NCI-H524 (cell line): ENCODE data around the gene CPNE8.

Experiments used
- DNase-seq, 2 experiments: peaks; one replicate each; lab custom pipeline; 2025; lab: John Stamatoyannopoulos, UW

Gene CPNE8

DNA sequence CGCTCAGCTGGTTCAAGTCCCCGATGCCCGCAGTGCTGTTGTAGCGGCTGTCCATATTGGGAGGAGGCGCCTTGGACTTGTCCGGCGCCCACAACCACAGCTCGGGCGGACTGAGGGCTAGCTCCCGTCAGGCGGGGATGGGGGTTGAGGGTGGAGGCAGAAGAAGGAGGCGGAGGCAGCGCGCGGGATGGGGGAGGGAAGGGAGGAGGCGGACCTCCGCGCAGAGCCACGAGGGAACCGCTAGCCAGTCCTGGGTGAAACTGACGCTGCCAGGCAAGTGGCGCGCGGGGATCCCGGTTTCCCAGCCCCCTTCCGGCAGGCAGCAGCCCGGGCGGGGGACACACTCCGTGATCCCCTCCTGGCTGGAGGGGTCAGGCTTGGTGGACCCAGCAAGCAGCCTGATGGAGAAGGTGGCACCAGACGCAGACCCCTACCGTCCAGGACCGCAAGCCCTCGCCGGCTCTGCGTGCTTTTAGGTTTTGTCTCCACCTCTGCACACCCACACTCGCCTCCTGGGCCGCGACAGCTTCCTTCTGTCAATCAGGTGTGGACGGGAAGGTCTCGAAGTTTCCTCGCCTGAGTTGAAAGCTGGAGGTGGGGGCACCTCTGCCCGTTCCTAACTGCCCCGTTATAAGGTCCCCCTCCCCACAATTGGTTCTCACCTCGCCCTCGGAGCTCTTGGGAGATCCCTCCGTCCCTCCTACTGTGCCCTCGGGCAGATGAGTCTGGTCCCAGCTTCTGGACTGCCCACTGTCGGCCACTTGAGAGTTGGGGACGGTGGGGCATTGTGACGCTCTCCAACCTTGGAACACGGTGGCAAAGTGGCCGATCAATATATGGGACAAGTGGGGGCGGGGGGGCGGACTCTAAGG is at the start of gene CPNE8:
Gene CPNE8, minus strand, starts transcription at position 112 of the 872 bp plus-strand sequence. Its CDS starts 57 bp downstream, at position 55.
- peak; percentile 36 to 47 for DNase-seq

DNA sequence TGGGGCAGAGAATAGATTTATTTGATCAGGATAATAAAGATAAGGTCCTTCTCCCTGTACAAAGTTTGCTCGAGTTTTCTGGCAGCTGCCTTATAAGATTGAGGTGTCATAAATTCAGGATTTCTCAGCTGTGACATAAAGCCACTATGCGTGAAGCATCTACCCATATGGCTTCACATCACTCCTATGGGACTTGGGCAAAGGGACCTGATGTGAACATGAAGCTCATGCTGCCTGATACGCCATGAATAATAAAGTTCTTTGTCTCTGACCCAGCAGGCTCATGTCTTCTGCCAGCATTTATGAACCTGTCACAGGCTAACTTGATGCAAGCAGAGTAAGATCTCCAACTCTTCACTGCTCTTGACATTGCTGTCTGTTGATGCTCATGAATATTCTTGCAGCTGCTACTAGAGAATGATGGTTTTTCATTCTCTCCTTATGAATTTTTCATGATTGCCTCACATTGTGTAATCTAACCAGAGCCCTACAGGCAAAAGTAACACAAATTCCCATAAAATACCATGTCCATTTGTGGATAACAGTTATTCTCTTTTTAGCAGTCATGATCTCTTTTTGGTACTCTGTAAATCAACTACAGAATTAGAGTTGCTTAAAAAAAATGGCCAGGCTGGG is 49.0 kb upstream of the CPNE8 start:
- DNase-seq, result peak in 1 of 2 experiments; percentile 5

DNA sequence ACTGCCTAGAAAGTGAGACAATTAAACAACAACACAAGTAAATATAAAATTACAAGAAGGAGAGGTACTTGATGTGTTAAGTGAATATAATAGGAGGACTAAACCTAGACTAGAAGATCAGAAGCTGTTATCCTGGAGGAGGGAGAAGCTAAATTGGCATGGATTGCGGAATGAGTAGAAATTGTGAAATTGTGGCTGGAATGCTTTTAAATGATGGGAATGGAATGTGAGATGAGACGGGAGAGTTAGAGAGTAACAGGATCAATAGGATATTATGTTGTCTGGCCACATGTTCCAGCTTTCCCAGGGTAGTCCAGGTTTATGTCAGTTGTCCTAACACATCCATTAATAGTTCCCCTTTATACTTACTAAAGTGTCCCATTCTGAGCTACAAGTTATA is 44.0 kb upstream of the CPNE8 start:
- no peak for DNase-seq

DNA sequence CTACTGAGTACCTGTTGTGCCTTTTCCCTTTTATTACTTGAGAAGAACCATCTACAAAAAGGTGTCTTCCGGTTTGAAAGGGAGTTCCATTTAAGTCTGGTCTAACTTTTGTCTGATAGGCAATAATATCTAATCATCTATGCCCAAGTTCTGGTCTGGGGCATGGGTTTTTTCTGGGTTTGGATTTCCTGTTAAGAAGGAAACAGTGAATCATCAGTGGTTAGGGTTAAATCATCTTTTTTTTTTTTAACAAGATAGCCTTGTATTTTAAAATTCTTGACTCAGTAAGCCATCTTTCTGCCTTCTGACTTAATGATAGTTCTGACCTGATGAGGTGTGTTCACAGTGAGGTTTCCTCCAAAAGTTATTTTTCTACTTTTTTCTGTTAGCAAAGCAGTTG is 29.3 kb upstream of the CPNE8 start:
- no peak for DNase-seq

DNA sequence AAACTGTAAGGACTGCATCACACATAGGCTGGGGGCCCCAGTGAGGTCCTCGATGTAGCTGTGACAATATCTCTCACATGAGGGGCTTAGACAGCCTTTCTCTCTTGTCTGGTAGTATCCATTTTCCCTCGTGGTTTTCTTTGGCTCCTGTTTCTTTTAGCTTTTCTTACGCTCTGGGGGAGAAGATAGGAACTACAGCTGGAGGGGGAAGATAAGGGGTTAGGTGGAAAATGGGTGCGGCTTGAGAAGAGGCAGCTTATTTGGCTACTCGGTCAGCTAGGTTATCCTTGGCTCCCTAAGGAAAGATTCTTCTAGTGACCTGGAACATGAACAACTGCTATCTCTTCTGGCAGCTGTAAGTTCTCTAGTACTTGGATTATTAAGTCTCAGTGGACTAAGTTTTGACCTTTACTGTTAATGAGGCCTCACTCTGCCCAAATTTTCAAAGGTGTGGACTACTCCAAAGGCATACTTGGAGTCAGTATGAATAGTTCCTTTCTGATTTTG is 28.7 kb upstream of the CPNE8 start:
- DNase-seq, result no peak

DNA sequence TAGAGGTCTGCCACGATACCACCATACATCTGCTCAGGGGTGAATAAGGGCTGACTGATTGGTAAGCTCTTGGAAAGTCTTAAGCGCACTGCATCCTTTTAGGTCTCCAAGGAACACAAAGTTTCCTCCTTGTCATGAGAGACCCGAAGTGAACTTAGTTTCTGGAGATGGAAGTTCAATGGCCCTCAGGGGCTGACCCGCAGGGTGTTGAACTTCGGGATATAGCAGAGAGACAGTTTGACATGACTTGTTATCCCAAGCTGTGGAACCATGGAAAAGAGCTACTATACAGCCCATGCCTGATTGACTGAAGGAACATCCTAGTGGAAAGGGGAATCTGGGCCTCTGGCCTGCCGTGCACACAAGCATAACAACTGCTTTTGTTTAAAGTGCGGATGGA is 26.9 kb upstream of the CPNE8 start:
- no peak for DNase-seq

DNA sequence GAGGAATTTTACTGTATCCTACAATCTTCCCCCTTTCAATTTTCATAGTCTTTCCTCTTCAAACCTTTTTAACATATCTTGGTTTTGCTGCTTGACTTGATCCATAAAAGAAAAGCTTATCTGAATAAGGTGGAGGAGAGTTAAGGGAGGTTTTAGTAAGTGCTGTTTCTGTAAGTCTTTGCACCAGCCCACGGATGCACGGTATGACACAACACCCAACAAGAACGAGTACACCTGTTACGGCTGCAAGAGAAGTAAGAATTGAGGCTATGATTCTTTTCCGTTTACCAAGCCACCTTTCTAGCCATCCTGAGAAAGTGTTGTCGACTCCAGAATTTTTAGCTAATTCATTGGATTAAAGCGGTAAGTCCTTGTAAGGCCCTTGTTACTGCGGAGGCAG is 26.1 kb upstream of the CPNE8 start:
- no peak for DNase-seq

DNA sequence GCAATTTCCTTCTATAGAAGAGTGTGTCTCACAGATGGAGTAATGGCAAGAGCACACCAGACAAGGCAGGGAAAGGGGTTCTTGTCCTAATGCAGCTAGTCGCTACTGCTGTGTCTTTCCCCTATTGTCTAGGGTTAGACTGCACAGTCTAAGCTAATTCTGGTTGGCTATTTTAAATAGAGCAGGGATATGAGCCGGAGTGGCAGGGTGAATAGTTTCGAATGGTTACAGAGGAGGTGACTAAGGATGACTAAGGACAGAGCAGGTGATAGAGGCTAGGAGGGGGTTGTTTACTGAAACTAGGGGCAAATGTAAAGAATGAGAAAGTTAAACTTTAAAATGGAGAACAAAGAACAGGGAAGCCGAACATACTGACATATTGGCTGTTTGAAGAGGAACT is 25.6 kb upstream of the CPNE8 start:
- no peak for DNase-seq

DNA sequence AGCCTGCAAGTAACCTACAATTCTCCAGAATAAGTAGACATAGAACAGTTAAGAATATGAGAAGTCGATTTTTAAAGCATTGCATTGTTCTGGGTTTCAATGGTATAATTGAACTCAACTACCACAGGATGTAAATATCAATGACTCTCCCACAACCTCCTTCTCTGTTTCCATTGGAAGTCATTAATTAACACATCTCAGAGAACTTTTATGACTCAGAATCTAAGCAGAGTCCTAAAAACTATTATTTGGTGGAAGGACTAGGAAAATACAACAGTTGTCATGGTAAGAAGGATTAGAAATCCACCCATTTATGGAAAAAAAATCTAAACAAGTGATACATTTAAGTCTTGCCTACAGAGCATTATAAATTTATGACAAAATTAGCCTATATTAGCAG is 21.1 kb upstream of the CPNE8 start:
- no peak for DNase-seq

DNA sequence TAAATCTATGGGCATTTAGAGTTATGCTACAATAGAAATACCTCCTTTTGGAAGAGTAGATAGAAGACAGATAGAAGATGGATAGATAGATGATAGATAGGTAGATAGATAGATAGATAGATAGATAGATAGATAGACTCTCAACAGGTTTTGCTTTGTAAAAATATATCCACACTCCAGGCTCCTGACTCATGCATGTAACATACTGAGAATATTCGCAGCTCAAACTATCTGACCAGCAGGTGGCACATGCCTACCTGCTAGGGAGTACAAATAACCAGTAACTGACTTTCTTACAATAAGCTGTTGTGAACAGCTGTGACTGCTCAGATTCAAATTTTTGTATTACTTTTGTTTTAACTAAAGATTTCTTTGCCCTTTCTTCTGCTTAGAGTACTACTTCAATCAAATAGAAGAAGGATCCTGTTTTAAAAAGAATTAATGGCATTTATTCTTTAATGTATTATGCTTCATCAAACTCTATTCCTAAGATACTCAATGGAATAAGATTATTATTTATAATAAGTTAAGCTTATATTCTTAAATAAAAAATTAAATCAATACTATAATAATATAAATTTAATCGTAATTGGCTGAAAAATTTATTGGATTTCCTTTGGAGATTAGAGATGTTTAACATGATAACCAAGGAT is 15.8 kb upstream of the CPNE8 start:
- peak; percentile 28 to 72 for DNase-seq

DNA sequence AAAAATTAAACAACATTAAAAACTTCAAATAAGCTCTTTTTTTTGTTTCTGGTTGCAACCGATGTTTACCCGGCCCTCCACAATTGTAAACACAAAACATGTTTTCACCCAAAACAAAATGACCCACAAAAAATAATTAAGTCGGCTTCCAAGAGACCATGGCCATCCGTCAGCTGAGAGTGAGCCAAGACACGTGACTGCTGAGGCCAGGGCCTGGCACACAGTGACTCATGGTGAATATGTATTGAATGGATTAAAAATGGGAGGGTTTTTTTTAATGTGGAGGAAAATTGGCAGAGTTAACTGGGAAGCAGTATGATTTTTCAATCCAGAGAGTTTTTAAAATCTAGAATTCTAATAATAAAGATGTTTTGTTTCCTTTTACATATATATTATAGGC is 13.8 kb upstream of the CPNE8 start:
- no peak for DNase-seq

DNA sequence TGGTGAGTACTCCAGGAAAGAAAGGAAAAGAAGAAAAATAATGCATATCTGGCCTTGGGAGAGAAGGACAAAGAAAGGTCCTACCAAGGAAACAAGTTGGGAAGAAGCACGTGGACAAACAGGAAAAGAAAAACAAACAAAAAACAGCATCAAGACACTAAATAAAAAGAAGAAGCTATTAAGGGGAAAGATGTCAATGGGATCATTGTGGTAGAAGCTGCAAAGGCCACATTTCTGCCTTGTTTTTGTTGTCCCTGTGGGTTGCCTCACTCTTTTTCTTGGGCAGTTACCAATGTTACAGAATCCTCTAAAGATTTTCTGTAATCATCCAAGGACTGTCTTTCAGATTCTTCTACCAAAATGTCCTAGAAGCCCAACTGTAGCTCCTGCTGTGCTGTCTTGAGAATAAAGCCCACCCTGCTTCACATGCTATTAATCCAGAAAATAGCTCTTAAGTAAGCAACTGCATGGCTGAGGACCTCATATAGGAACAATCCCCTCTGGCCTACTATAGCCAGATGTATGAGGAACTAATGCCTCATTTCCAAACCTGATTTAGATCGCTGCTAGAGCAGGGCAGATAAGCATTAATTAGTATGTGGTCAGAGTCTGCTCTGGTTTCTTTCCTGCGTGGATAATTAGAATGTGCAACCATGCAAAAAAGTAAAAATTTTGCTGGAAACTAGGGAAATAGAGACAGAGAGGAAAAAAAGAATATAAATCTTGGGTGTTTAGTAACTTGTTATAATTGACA is 10.2 kb upstream of the CPNE8 start:
- DNase-seq, result peak in 1 of 2 experiments; percentile 33

DNA sequence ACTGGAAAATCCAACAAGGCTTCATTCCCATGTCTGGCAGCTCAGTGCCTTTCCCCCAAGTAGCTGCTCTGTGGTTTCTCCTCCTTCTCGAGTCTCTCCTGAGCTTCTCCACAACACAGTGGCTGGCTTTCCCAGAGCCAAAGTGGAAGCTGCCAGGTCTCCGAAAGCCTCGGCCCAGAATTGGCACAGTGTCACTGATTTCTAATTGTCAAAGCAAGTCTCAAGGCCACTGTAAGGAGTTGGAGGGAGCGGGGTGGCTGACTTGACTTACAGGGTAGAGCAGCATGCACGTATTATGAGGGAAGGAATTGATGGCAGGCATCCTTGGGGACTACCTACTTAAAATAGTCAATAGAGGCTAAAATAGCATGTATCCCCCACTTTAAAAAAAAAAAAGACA is 6.7 kb upstream of the CPNE8 start:
- no peak for DNase-seq

DNA sequence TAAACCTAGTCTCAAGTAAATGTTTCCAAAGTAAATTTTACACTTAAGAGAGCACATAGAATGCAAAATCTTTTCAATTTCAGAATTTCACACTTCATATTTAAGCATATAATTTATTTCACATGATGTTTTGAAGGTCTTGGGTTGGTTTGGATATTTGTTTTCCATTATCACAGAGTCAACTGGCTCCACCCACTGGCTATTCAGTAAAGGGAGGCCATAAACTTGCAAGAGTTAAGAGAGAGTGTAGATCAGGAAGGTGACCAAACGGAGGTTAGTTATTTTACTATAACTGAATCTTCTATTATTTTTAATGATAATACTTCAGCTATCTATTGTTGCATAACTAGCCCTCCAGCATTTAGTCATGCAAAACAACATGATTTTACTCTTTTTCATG is 6.2 kb upstream of the CPNE8 start:
- no peak for DNase-seq

DNA sequence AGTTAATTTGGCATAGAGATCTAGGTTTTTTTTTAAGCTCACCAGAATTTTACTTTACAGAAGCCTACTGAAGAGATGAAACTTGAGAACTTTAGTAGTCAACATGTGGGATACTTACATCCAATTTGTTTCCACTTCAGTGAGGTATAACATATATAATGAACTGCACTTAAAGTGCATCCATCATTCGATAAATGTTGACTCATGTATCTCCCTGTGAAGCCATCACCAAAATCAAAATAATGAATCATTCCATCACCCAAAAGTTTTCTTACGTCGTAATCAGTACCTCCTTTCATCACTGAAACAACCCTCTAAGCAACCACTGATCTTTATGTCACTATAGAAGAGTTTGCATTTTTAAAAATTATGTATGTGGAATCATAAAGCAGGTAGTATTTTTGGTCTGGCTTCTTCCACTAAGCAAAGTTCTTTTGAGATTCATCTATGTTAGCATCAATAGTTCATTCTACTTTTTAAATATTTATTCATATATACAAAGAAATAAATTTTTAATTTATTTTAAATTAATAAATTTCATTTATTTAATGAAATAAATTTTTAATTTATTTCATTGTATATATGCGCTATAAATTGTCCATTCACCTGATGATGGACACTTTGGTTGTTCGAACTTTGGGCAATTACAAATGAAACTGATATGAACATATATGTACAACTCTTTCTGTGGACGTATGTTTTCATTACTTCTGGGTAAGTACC is 2.0 kb upstream of the CPNE8 start:
- DNase-seq, result peak in 1 of 2 experiments; percentile 18

DNA sequence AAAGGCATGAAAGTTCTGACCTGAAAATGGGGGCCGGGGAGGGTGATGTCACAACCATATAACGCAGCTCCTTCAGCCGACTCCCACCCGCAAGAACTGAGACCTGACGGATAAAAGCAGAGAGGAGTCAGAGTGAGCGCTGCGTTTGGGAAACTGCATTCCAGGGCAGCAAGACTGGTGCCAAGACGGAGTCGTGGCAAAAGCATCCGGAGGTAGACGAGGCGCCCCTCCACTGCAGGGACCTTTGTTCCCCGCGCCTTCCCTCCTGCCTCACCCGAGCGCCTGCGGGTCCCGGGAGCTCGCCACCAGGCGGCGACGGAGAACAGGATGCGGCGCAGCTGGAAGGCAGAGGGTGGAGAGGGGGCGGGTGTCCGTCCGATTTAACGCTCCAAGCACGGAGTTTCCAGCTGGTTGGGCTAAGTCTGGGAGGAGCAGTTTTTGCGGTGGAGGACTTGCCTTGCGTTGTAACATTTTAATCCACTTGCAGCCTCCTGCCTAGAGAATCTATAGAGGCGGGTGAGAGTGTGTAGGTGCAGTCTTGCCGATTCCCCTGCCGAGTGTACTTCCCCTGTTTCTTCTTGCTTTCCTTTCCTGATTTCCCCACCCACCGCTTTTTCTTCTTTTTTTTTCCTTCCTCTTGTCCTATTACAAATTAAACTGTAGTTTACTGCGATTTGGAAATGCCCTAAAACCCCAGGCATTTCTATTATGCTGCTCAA is 1.2 kb upstream of the CPNE8 start:
- DNase-seq, result peak; percentile 83 to 91

DNA sequence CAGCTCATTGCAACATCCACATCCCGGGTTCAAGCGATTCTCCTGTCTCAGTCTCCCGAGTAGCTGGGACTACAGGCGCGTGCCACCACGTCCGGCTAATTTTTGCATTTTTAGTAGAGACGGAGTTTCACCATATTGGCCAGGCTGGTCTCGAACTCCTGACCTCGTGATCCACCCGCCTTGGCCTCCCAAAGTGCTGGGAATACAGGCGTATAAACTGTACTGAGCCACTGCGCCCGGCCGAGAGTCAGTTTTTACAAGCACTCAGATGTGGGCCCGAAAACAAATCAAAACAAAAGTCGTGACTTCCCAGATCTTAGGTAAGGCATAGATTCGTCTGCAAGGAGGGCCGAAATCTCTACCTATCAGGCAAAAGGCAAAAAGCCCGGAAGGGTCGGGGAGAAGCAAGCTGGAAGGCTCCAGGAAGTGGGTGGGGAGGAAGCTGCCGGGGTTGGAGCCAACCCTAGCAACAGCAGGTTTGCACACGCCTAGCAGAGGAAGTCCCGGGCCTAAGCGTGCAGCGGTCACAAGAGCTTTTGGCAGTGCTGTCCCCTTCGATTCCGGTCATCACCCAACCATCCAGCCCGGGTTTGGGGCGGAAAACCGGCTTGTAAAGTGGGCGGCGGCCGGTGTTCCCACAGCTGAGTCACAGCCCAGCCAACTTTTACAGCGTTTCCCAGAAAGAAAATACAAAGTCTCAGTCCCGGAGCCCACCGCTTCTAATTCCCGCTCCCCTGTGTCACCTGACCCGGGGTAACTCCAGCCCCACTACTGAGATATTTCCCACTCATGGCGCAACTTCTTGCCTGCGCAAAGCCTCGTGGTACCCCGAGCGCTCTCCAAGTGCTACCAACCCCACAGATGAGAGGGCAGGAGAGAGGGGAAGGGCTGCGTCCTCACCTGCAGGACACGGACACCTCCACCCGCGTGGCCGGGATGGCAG is 583 bp downstream of the CPNE8 start:
- peak; percentile 25 to 45 for DNase-seq

DNA sequence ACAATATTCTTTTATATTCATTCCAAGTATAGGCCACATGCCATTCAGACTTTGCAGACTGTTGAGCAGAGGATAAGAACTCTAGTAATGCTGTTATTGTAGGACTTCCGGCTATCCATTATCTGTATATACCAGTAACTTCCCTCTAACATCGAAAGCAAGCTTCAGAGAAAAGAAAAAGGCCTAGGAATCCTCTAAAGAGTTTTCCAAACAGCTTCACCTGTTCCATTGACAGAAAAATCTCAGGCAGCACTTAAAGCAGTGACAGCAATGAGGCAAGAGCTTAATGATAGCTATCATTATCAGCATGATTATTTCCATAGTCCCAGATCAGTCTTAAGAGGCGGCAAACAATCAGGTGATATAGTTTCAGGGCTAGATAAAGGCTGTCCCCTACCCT is 1.8 kb downstream of the CPNE8 start:
- DNase-seq, result no peak

DNA sequence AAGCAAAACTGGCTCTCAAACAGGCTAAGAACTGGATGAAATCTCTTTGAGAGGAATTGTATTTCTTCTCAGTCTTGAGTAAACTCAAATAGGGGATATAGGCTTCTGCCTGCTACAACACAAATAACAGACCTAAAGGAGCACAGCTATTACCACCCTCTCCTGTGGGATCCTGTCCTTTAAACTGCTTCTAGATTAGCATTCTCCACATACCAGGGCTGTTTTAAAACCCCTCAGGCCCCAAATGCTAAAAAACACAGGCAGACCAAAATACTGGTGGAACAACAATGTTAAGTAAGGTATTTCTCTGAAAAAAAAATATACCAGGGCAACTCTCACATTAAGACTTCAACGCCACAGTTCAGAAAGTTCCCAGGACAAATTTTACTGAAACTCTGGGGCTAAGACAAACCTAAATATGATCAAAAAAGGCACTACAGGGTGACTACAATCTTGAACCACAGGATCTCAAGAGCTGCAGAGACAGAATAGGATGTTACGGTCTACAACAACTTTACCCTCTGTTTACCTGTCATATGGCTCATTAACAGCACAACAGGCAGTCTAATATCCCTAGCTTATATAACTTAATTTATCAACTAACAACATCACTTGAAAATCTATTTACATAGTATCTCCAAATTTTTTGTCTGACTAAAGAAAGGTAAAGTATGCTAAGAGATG is 7.2 kb downstream of the CPNE8 start:
- DNase-seq, result no peak
